Mononuclear cell (primary cell): ENCODE measurements around the gene BRWD1. TPM values are rescaled to one million over a fixed set of nuclear protein-coding genes. Genes with fewer than 3 reads are reported as not detected.
"Not testable (repeated sequence)": the region's sequence is repeated elsewhere in the genome, so short reads cannot be mapped to it uniquely, and the experiment has no call there.

ENCODE experiments used
- H3K27me3 ChIP-seq: 2 replicates; pipeline ENCODE4 v1.6.0; 2011; ENCODE audit warnings: low read length, control low read depth; ENCODE audit not compliant: insufficient read depth
- H3K4me1 ChIP-seq: 2 replicates; pipeline ENCODE4 v1.5.1; 2011; ENCODE audit warnings: mild to moderate bottlenecking, low read length, control low read depth; ENCODE audit not compliant: insufficient read depth
- H3K4me3 ChIP-seq: 2 replicates; pipeline ENCODE4 v1.5.1; 2011; ENCODE audit warnings: mild to moderate bottlenecking, low read length, moderate library complexity
- H3K9me3 ChIP-seq: 2 replicates; pipeline ENCODE4 v1.5.1; 2011; ENCODE audit warnings: low read depth, mild to moderate bottlenecking, control low read depth, low read length
- total RNA-seq: library from RNA; depleted of rRNA; stranded (reverse); fragments of >200 nt; gene quantifications from one replicate; pipeline ENCODE4 v1.2.3, GENCODE V29; 2012

The BRWD1 gene
- total RNA-seq, 1 donor, result 188 TPM

GRCh38 chr21:39269620-39270019 lies 43.8 kb downstream of the BRWD1 start:
- no peaks in the 10 kb centered on the region for H3K4me1 ChIP-seq
- H3K9me3 ChIP-seq, result no peaks in the 10 kb centered on the region
- no peaks in the 10 kb centered on the region for H3K27me3 ChIP-seq
- H3K4me3 ChIP-seq, result no peak overlapping the region

- no peaks in the 10 kb centered on the region for H3K27me3 ChIP-seq
- no peaks in the 10 kb centered on the region for H3K4me1 ChIP-seq
- H3K4me3 ChIP-seq, result no peak overlapping the region
- H3K9me3 ChIP-seq, result no peaks in the 10 kb centered on the region
These were observed 47.8 kb downstream of the BRWD1 start for GRCh38 chr21:39265603-39266002.

DNA sequence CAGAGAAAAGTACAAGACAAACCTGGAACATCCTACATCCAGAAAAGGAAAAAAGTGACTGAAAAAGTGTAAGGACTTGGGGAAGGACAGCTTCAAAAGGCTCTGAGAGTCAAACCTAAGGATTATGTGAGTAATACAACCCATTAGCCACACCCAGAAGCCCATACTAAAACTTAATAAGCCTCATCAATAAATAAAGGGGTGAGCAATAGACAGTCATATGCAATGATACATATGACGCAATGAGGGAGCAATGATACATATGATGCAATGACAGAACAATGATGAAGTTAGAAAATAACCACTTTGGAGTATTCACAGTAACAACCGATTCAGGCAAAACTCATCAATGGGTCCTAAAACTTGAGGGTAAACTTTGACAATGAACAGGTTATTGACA lies 50.1 kb downstream of the BRWD1 start:
- Histone ChIP-seq H3K4me3 (no peak overlapping the region), H3K4me1 (no peaks in the 10 kb centered on the region), H3K9me3 (no peaks in the 10 kb centered on the region), H3K27me3 (no peaks in the 10 kb centered on the region)

DNA sequence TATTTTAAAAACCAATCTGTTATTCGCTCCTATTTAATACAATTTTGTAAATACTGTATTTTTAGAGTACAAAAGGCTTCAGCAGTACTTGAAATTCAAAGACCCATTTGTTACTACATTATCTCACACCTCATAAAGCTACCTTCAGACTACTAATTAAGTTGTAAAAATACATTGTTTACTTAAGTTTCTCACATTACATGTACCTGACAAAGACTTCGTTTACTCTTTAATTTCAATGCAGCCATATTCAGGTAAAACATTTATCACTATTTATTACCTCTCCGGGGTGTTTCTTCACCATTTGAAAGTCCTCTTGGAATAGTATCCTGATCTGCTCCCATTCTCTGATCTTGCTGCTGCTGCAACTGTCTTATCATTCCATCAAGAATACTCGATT lies 55.2 kb downstream of the BRWD1 start:
- Histone ChIP-seq H3K27me3 (no peaks in the 10 kb centered on the region), H3K4me3 (no peak overlapping the region), H3K4me1 (no peaks in the 10 kb centered on the region), H3K9me3 (no peaks in the 10 kb centered on the region)

- no peaks in the 10 kb centered on the region for H3K4me1 ChIP-seq
- H3K9me3 ChIP-seq, result no peaks in the 10 kb centered on the region
- H3K4me3 ChIP-seq, result no peak overlapping the region
- no peaks in the 10 kb centered on the region for H3K27me3 ChIP-seq
These were observed 62.1 kb downstream of the BRWD1 start for GRCh38 chr21:39251326-39251725.

- no peaks in the 10 kb centered on the region for H3K4me1 ChIP-seq
- no peaks in the 10 kb centered on the region for H3K9me3 ChIP-seq
- no peaks in the 10 kb centered on the region for H3K27me3 ChIP-seq
- H3K4me3 ChIP-seq, result no peak overlapping the region
These were observed 75.2 kb downstream of the BRWD1 start for GRCh38 chr21:39238275-39238674.

DNA sequence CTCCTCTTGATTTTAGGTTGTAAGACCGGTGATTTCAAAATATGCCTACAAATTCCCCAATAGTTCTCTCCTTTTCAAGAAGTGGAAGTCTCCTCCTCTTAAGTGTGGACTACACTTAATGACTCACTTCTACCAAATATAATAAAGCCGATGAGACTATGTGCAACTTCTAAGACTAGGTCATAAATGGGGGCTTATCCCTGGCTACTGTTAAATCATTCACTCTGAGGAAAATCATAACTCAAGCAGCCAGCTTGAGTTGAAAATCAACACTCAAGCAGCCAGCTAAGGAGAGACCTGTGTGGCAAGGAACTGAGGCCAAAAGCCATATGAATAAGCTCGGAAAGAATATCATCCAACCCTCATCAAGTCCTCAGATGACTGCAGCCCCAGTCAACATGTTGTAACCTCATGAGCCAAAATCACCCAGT lies 80.6 kb downstream of the BRWD1 start:
- Histone ChIP-seq H3K27me3 (no peaks in the 10 kb centered on the region), H3K4me1 (no peaks in the 10 kb centered on the region), H3K9me3 (no peaks in the 10 kb centered on the region)

DNA sequence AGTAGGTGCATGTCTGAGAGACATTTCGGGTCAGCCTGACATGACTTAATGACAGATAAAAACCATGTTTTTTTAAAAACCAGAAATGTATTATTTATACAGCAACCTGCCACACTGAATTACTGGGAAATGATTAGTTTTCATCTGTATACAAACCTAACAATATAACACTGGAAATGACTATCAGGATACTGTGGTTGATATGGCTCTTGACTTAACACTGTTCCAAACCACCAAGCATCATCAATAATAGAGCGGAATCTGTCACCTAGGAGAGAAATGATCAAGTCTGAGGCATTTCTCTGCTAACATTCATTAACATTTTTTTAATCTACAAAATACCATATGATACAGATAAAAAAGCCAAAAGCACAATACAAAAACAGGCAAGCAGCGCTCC lies 88.5 kb downstream of the BRWD1 start:
- no peaks in the 10 kb centered on the region for H3K27me3 ChIP-seq
- no peaks in the 10 kb centered on the region for H3K9me3 ChIP-seq
- H3K4me3 ChIP-seq, result no peak overlapping the region
- no peaks in the 10 kb centered on the region for H3K4me1 ChIP-seq

More for the DNA sequence above, 80.6 kb downstream of the BRWD1 start:
- H3K4me3 ChIP-seq, result no peak overlapping the region

DNA sequence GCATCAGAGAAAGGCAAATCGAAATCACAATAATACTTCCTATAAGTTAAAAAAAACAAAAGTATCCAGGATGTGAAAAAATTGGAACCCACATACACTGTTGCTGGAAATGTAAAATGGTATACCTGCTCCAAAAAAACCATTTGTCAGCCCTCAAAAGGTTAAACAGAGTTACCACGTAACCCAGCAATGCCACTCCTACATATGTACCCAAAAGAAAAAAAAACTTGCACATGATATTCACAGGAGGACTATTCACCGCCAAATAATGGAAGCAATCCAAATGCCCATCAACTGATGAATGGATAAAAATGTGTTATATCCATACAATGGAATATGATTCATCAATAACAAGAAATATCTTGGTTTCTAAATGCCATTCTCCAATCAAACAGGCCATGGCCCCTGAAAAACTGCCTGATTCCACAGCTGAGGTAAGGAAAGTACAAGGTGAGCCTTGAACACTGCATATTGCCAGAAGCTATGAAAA lies 91.4 kb downstream of the BRWD1 start:
- Histone ChIP-seq H3K27me3 (no peaks in the 10 kb centered on the region), H3K4me3 (no peak overlapping the region), H3K9me3 (no peaks in the 10 kb centered on the region), H3K4me1 (no peaks in the 10 kb centered on the region)

DNA sequence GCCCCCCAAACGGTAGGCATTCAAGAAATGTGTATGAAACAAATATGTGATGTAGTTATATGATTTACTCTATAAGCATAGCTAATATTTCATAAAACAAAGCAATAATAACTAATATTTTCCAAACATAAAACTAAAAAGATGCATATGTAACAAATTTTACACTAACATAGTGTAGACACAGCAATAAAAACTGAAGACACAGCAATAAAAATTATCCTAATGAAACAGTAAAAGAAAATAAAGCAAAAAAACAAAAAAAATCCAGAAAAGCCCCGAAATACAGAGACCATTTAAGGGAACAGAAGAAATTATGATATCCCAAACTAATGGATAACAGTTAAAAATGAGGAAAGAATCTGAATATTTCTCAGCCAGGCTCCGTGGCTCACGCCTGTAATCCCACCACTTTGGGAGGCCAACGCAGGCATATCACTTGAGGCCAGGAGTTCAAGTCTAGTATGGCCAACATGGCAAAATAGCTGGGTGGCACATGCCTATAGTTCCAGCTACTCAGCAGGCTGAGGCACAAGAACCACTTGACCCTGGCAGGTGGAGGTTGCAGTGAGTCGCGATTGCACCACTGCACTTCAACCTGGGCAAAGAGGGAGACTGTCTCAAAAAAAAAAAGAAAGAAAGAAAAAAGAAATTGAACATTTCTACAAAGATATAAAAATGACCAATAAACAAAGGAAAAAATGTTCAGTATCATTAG lies 92.0 kb downstream of the BRWD1 start:
- Histone ChIP-seq H3K4me1 (no peaks in the 10 kb centered on the region), H3K4me3 (no peak overlapping the region), H3K9me3 (no peaks in the 10 kb centered on the region), H3K27me3 (no peaks in the 10 kb centered on the region)

DNA sequence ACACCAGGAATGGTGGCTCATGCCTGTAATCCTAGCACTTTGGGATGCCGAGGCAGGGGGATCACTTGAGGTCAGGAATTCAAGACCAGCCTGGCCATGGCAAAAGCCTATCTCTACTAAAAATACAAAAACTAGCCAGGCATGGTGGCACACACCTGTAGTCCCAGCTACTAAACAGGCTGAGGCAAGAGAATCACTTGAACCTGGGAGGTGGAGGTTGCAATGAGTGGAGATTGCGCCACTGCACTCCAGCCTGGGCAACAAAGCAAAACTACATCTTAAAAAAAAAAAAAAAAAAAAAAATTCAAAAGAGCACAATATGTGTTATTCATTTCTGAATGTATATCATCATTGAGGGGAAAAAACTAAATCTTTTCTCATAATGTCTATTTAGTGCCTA lies 92.6 kb downstream of the BRWD1 start:
- not testable (repeated sequence) for H3K4me3 ChIP-seq, H3K4me1 ChIP-seq, H3K9me3 ChIP-seq, H3K27me3 ChIP-seq

DNA sequence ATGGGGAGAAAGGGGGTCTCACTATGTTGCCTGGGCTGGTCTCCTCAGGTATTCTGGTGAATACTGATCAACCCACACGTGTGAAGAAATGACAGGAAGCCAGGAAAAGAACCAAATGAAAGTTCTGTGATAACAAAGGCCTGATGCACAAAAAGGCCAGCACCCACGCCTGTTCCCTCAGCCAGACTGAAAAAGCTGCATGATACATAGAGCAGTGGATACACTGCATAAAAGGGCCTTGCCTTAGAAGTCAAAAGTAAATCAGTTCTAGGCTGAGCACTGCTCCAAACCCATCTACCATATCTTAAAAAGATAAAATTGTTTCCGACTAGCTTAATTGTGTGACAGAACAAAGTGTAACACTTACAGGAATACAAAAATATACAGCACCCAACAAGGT lies 93.3 kb downstream of the BRWD1 start:
- Histone ChIP-seq H3K4me3 (no peak overlapping the region), H3K9me3 (no peaks in the 10 kb centered on the region), H3K4me1 (no peaks in the 10 kb centered on the region), H3K27me3 (no peaks in the 10 kb centered on the region)

DNA sequence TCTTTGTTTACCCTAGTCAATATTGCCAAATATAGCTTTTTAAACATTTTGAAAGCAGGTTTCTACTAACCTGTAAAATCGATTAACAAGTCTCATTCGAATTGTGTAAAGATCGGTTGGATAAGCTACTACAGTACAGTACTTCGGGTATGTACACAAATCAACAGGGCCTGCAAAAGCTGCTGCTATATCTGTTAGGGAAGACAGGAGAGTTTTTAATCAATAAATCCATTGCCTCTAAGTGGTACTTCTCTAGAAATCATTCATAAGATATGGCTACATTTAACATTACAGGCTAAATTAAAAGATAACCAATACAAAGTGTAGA lies 95.4 kb downstream of the BRWD1 start:
- Histone ChIP-seq H3K4me3 (no peak overlapping the region), H3K9me3 (no peaks in the 10 kb centered on the region), H3K4me1 (no peaks in the 10 kb centered on the region), H3K27me3 (no peaks in the 10 kb centered on the region)

DNA sequence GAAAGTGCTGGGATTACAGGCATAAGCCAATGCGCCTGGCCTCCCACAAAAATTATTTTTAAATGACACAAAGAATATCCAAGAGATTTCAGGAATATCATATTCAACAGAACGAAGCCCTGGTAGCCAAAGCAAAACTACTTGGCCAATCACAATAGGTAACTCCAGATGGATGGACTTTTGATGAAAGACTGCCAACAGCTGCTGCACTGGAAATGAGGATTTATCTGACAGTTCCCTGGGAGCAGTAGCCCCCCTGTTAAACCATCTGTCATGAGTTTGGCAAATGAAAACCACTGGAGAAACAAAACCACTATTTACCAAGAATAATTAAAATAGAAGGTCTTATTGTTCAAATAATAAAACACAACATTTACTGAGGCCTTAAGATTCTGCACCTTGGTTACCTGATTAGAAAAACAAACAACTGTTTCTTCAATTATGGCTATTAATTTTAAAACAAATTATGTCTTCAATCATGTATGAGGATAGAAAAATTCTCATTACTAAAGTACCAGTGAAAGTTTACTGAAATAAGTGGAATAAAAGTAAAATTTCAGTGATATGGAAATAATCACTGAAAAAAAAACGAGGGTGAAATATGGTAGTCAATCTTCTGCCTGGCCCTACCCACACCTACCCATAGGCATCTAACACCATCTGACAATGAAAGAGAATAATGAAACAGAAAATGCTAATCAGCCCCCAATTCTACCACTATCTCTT lies 95.9 kb downstream of the BRWD1 start:
- H3K4me3 ChIP-seq, result no peak overlapping the region
- no peaks in the 10 kb centered on the region for H3K4me1 ChIP-seq
- no peaks in the 10 kb centered on the region for H3K9me3 ChIP-seq
- no peaks in the 10 kb centered on the region for H3K27me3 ChIP-seq

- Histone ChIP-seq H3K4me3 (no peak overlapping the region), H3K4me1 (no peaks in the 10 kb centered on the region), H3K27me3 (no peaks in the 10 kb centered on the region), H3K9me3 (no peaks in the 10 kb centered on the region)
These were observed 97.1 kb downstream of the BRWD1 start for GRCh38 chr21:39216290-39216689.

GRCh38 chr21:39215078-39215477 lies 98.4 kb downstream of the BRWD1 start:
- Histone ChIP-seq H3K4me1 (no peaks in the 10 kb centered on the region), H3K4me3 (no peak overlapping the region), H3K9me3 (no peaks in the 10 kb centered on the region), H3K27me3 (no peaks in the 10 kb centered on the region)
